HepG2 (cell line): ENCODE data around the gene DNLZ. TPM values are rescaled to one million over a fixed set of nuclear protein-coding genes. Genes with fewer than 3 reads are reported as not detected.

ENCODE experiments used
- ATAC-seq: fragments of 200-7000 bp; cut with Tn5 transposase; 3 replicates; pipeline ENCODE4 v1.9.1; 2020; ENCODE audit warnings: mild to moderate bottlenecking, moderate library complexity
- BruUV-seq: library from RNA; stranded (reverse); fragments of 400-500 nt; replicated peaks from 2 replicates; lab custom pipeline; 2021; lab: Mats Ljungman, UMichigan
- CTCF ChIA-PET: fragments of 300-600 bp; formaldehyde crosslinking; extraction: SDS; loops from one replicate; lab custom pipeline; 2021; ENCODE audit warnings: low total read pairs, inconsistent platforms, low intra/inter-chr PET ratio; lab: Yijun Ruan, JAX
- POLR2A ChIA-PET: fragments of 350-600 bp; sonication (Branson Sonifier 250); formaldehyde crosslinking; loops from one replicate; lab custom pipeline; 2020; ENCODE audit warnings: antibody characterized with exemption, inconsistent platforms; lab: Yijun Ruan, JAX
- DNase-seq: peaks from one replicate; pipeline ENCODE4 v3.0.0-alpha.2; 2015; ENCODE audit warnings: low spot score
- FAIRE-seq: peaks from 3 replicates; lab custom pipeline; 2011; peaks lifted over from hg19 to GRCh38; lab: Jason Lieb, UNC
- H2AFZ ChIP-seq: one replicate; pipeline ENCODE4 v1.6.1; 2011; ENCODE audit warnings: low read length, inconsistent platforms
- H3K27ac ChIP-seq: fragments of 300-600 bp; 3 replicates; pipeline ENCODE4 v1.8.0; 2011; ENCODE audit warnings: mixed run types, mild to moderate bottlenecking, mixed read lengths, low read length, inconsistent platforms; ENCODE audit not compliant: insufficient read depth; ENCODE audit errors: extremely low read length
- H3K27me3 ChIP-seq, 2 experiments: fragments of 200-600 bp in 1 of 2; 2 replicates in 1 of 2; 3 replicates in 1 of 2; pipeline versions ENCODE4 v1.6.0 to v1.8.0; 2011; ENCODE audit warnings: low read length in 2 of 2, mild to moderate bottlenecking in 2 of 2, moderate library complexity in 2 of 2, inconsistent platforms in 1 of 2; ENCODE audit not compliant: insufficient read depth in 2 of 2, control insufficient read depth in 1 of 2
- H3K36me3 ChIP-seq, 2 experiments: fragments of 200-600 bp in 1 of 2; replicated peaks in 1 of 2; 2 replicates in 1 of 2; 3 replicates in 1 of 2; pipeline versions ENCODE4 v1.5.1 to v1.8.0; 2011; ENCODE audit warnings: low read length in 2 of 2, inconsistent platforms in 1 of 2; ENCODE audit not compliant: insufficient read depth in 2 of 2, control insufficient read depth in 1 of 2
- H3K4me1 ChIP-seq: 2 replicates; pipeline ENCODE4 v1.5.1; 2012; ENCODE audit warnings: low read length, inconsistent platforms; ENCODE audit not compliant: insufficient read depth
- H3K4me2 ChIP-seq: 2 replicates; pipeline ENCODE4 v1.6.0; 2011; ENCODE audit warnings: low read depth, low read length, inconsistent platforms
- H3K4me3 ChIP-seq, 3 experiments: fragments of 200-600 bp in 1 of 3; sonication (generic), shearing (Covaris generic) in 1 of 3; replicated peaks in 1 of 3; 2 replicates each; pipeline ENCODE4 v1.5.1; 2011 to 2016; ENCODE audit warnings: low read length in 3 of 3, inconsistent platforms in 2 of 3, low read depth in 2 of 3, mild to moderate bottlenecking in 2 of 3, control low read depth in 1 of 3, mixed read lengths in 1 of 3; ENCODE audit not compliant: insufficient read depth in 1 of 3
- H3K79me2 ChIP-seq: one replicate; pipeline ENCODE4 v1.6.1; 2011; ENCODE audit warnings: low read length, inconsistent platforms; ENCODE audit not compliant: insufficient read depth
- H3K9ac ChIP-seq: 2 replicates; pipeline ENCODE4 v1.6.0; 2011; ENCODE audit warnings: mild to moderate bottlenecking, low read depth, low read length, inconsistent platforms; ENCODE audit not compliant: insufficient read depth
- H3K9me3 ChIP-seq: 2 replicates; pipeline ENCODE4 v1.5.1; 2012; ENCODE audit warnings: mild to moderate bottlenecking, low read length
- H4K20me1 ChIP-seq: 2 replicates; pipeline ENCODE4 v1.6.0; 2011; ENCODE audit warnings: inconsistent platforms, mild to moderate bottlenecking, low read length, moderate library complexity; ENCODE audit not compliant: insufficient read depth
- ASH2L ChIP-seq: fragments of 300-600, 200-600 bp; sonication (generic); IDR thresholded peaks from 2 replicates; pipeline ENCODE4 v1.7.0; 2017; ENCODE audit warnings: low read depth, mild to moderate bottlenecking, moderate library complexity, mixed read lengths, low read length; ENCODE audit not compliant: insufficient read length
- NR2F6 ChIP-seq, 2 experiments: IDR thresholded peaks; 2 replicates each; pipeline ENCODE4 v1.6.1; 2016; ENCODE audit warnings: antibody characterized with exemption in 1 of 2, mild to moderate bottlenecking in 1 of 2
- ZBTB1 ChIP-seq: sonication (generic); formaldehyde crosslinking; IDR thresholded peaks from 2 replicates; pipeline ENCODE4 v1.4.0; 2020; ENCODE audit warnings: missing genetic modification reagents, borderline replicate concordance
- ZFAT ChIP-seq: sonication (generic); formaldehyde crosslinking; conservative IDR thresholded peaks from 2 replicates; pipeline ENCODE4 v1.8.1; 2023; ENCODE audit warnings: missing genetic modification reagents, inconsistent platforms
- ZFP37 ChIP-seq: sonication (generic); formaldehyde crosslinking; IDR thresholded peaks from 2 replicates; pipeline ENCODE4 v1.4.0; 2020; ENCODE audit warnings: missing genetic modification reagents, borderline replicate concordance
- ZNF282 ChIP-seq: fragments of 450-650 bp; IDR thresholded peaks from 2 replicates; pipeline ENCODE4 v1.6.1; 2018; ENCODE audit not compliant: partially characterized antibody
- ZNF570 ChIP-seq: sonication (generic); formaldehyde crosslinking; IDR thresholded peaks from 2 replicates; pipeline ENCODE4 v1.4.0; 2020; ENCODE audit warnings: mild to moderate bottlenecking, missing genetic modification reagents, borderline replicate concordance
- WGBS: methylation state at CpG from one replicate; pipeline ENCODE4 v1.1.6; 2017; ENCODE audit warnings: low lambda C conversion rate; 5-methylcytosine and 5-hydroxymethylcytosine counted together
- in situ Hi-C: cut with HindIII; loops from 2 replicates; pipeline ENCODE4 v1.10.0; 2017; ENCODE audit warnings: low pct_unique_long_range_greater_than_20kb; ENCODE audit not compliant: extremely low pct_ligation_motif_present
- intact Hi-C: fragments of 100-400 bp; cut with micrococcal nuclease; formaldehyde crosslinking; loops from one replicate; pipeline ENCODE4 v1.10.0; 2022; ENCODE audit not compliant: unreplicated experiment
- polyA plus RNA-seq, 8 experiments: library from polyadenylated mRNA; depleted of rRNA in 3 of 8; stranded (reverse) in 7 of 8; unstranded in 1 of 8; fragments of >200 nt; fragmentation: Illumina TruSeq in 4 of 8; extraction: Trizol in 4 of 8; gene quantifications; 2 replicates each; pipeline versions ENCODE4 v1.2.1 to v1.2.3, GENCODE V29; 2011 to 2016; ENCODE audit warnings: low read depth in 4 of 8, missing spikeins in 1 of 8, mixed read lengths in 1 of 8; ENCODE audit not compliant: insufficient read depth in 1 of 8
- total RNA-seq, 5 experiments: library from RNA; depleted of rRNA; stranded (reverse); fragments of >200 nt; fragmentation: Illumina TruSeq; extraction: Trizol; gene quantifications; 2 replicates each; pipeline ENCODE4 v1.2.3, GENCODE V29; 2016; ENCODE audit warnings: low read depth in 1 of 5
- TF ChIP-seq, protein P1 (sequence below): sonication (generic); formaldehyde crosslinking; IDR thresholded peaks from 2 replicates; pipeline ENCODE4 v1.8.0; 2022; ENCODE audit warnings: missing genetic modification reagents, mild to moderate bottlenecking, inconsistent platforms, borderline replicate concordance
- TF ChIP-seq, protein P2 (sequence below): IDR thresholded peaks from 2 replicates; pipeline ENCODE4 v1.6.1; 2016; ENCODE audit warnings: mild to moderate bottlenecking, missing biosample characterization, missing genetic modification reagents
- TF ChIP-seq, protein P3 (sequence below): sonication (generic); formaldehyde crosslinking; IDR thresholded peaks from 2 replicates; pipeline ENCODE4 v1.5.0; 2020; ENCODE audit warnings: mild to moderate bottlenecking, missing genetic modification reagents

The DNLZ gene
- total and polyA plus RNA-seq, 2 of the 13 experiments (the other 11 are each of a cell fraction or from before 2014, with no cell fraction given): 3.4 to 8.0 TPM

DNA sequence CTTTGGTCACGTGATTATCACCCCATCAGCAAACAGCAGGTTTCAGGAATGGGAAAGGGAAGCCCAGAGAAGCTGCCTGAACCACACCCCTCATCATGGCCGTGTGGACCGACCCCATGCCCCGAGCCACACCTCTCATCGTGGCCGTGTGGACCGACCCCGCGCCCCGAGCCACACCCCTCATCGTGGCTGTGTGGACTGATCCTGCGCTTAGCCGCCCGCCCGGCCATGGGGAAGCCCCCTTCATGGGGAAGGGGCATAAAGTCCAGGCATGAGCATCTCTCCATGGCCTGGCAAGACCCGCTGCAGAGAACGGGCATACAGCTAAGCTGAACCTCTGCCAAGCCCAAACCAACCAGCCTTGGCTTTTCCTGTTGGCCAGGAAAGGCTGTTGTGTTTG, 30.0 kb upstream of the DNLZ start:
- TF ChIP-seq ASH2L: no peak
- no peak for TF ChIP-seq ZFAT
- TF ChIP-seq ZFP37 (CRISPR knock-in tag): no peak
- TF ChIP-seq, protein P1, sequence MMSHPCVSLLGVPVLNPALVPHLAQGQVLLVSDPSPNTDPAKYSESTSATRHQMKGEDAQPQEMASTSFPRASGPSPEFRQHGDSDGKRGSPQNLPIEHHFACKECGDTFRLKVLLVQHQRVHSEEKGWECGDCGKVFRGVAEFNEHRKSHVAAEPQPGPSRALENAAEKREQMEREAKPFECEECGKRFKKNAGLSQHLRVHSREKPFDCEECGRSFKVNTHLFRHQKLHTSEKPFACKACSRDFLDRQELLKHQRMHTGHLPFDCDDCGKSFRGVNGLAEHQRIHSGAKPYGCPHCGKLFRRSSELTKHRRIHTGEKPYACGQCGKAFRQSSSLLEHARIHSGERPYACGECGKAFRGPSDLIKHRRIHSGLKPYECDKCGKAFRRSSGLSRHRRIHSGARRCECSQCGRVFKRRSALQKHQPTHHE (CRISPR knock-in tag): no peak
- no peak for TF ChIP-seq ZNF570 (CRISPR knock-in tag)
- TF ChIP-seq, protein P2, sequence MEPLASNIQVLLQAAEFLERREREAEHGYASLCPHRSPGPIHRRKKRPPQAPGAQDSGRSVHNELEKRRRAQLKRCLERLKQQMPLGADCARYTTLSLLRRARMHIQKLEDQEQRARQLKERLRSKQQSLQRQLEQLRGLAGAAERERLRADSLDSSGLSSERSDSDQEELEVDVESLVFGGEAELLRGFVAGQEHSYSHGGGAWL (CRISPR knock-in tag): no peak
- TF ChIP-seq NR2F6 (IDR thresholded peaks at IDR 0.05): no peak
- no peak for TF ChIP-seq NR2F6 (CRISPR knock-in tag; IDR thresholded peaks at IDR 0.05)
- no peak for TF ChIP-seq ZNF282
- no peak for TF ChIP-seq ZBTB1 (CRISPR knock-in tag)
- TF ChIP-seq, protein P3, sequence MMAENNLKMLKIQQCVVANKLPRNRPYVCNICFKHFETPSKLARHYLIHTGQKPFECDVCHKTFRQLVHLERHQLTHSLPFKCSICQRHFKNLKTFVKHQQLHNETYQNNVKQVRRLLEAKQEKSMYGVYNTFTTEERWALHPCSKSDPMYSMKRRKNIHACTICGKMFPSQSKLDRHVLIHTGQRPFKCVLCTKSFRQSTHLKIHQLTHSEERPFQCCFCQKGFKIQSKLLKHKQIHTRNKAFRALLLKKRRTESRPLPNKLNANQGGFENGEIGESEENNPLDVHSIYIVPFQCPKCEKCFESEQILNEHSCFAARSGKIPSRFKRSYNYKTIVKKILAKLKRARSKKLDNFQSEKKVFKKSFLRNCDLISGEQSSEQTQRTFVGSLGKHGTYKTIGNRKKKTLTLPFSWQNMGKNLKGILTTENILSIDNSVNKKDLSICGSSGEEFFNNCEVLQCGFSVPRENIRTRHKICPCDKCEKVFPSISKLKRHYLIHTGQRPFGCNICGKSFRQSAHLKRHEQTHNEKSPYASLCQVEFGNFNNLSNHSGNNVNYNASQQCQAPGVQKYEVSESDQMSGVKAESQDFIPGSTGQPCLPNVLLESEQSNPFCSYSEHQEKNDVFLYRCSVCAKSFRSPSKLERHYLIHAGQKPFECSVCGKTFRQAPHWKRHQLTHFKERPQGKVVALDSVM: no peak
- in situ Hi-C loops: no loop called here

More for the DNA sequence above, 30.0 kb upstream of the DNLZ start:
- Histone ChIP-seq H2AFZ (no peak overlapping the region), H3K79me2 (peaks cover 10% of the 10 kb centered on the region), H3K27me3 (no peaks in the 10 kb centered on the region), H3K4me3 (no peak overlapping the region), H3K4me1 (peaks cover 7% of the 10 kb centered on the region), H3K9me3 (no peaks in the 10 kb centered on the region), H3K4me2 (no peak overlapping the region), H3K9ac (no peak overlapping the region), H4K20me1 (0 out of 2 replicates have a peak, but pooled peaks cover 2% of the 10 kb centered on the region), H3K27ac (no peak overlapping the region), H3K36me3 (peaks cover 28 to 67% of the 10 kb centered on the region in 2 experiments; a peak in 4 of 5 replicates)
- no peak for FAIRE-seq
- ATAC-seq: no peak
- intact Hi-C loops: no loop called here
- BruUV-seq: no TSS peak
- ChIA-PET CTCF (no interaction called here), POLR2A (interaction anchor here (1.3 kb wide), 1 partner anchor 16 kb away, joined by 3 read pairs; no protein-coding TSS in a partner anchor)
- WGBS: 100% methylated on average over 2 of the region's 17 CpGs
- no peak for DNase-seq
